ENCODE data around the gene ROBO2. TPM values are rescaled to one million over a fixed set of nuclear protein-coding genes. Genes with fewer than 3 reads are reported as not detected.

The ROBO2 gene
- polyA plus RNA-seq, 6 donors from 2014 or later, result not detected

DNA sequence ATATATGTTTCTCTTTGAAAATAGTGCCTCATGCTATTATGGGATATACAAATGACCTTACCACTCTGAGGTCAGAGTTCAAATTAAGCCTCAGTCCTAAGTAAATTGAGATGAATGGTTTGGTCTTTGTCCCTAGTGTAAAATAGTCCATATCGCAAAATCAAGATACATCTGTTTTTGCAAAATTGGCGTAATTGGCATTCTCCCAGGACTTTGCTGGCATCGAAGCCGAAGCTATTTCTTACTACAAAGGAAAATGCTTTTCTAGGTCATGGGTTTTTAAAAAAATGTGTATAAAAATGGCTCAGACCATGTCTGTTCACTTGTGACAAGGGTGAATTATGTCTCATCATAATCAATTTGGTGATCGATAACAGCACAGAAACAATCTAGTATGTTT is 25.9 kb downstream of the ROBO2 start:
- no peaks in the 10 kb centered on the region for H3K36me3 Mint-ChIP-seq
- no peak overlapping the region for H3K27ac Mint-ChIP-seq
- no peaks in the 10 kb centered on the region for H3K27me3 Mint-ChIP-seq
- ATAC-seq (ENCODE audit: low read depth in 2 of 2) (no peak), DNase-seq (no peak)
- peaks cover 0 to 25% (median 8%) of the 10 kb centered on the region in 7 donors for H3K9me3 Mint-ChIP-seq
- no peaks in the 10 kb centered on the region for H3K4me1 Mint-ChIP-seq
- no peak overlapping the region for H3K4me3 Mint-ChIP-seq

DNA sequence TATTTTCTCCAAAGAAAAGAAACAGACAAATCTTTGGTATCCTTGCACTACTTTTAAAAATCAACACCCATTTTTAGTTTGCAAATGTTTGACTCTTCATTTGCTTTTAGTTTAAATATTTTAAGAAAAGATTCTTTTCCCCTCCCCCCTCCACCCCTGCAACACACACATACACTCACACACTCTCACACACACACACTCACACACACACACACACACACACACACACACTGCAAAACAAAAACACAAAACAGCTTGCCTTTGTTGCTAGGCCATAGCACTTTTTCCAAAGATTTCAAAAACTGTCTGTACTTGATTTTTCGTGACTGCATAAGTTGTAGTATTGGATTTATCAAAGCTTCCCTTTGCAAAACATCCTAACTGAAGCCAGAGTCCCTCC is 26.9 kb downstream of the ROBO2 start:
- Mint-ChIP-seq H3K36me3 (no peaks in the 10 kb centered on the region), H3K27ac (no peak overlapping the region), H3K27me3 (no peaks in the 10 kb centered on the region), H3K9me3 (peaks cover 0 to 21% (median 8%) of the 10 kb centered on the region in 7 donors), H3K4me3 (no peak overlapping the region), H3K4me1 (no peaks in the 10 kb centered on the region)
- ATAC-seq (ENCODE audit: low read depth in 2 of 2) (no peak), DNase-seq (no peak)

DNA sequence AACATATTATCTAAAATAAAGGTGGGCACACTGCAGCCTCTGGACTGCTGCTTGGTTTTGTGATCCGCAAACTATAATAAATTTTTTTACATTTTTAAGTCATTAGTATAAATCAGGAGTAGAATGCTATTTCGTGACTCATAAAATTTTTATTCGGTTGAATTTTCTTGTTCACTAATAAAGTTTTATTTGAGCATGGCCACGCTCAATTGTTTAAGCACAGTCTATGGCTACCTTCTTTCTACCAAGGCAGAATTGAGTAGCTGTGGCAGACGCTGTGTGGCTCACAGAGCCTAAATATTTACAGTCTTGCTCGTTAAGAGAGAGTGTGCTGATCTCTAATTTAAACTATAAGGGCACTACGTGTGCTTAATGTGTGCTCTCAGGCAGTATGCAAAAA is 28.9 kb downstream of the ROBO2 start:
- Mint-ChIP-seq H3K27me3 (no peaks in the 10 kb centered on the region), H3K9me3 (peaks cover 0 to 6% (median 0%) of the 10 kb centered on the region in 7 donors), H3K36me3 (no peaks in the 10 kb centered on the region), H3K4me1 (no peaks in the 10 kb centered on the region), H3K27ac (no peak overlapping the region), H3K4me3 (no peak overlapping the region)
- no peak for ATAC-seq (ENCODE audit: low read depth in 2 of 2)
- no peak for DNase-seq

DNA sequence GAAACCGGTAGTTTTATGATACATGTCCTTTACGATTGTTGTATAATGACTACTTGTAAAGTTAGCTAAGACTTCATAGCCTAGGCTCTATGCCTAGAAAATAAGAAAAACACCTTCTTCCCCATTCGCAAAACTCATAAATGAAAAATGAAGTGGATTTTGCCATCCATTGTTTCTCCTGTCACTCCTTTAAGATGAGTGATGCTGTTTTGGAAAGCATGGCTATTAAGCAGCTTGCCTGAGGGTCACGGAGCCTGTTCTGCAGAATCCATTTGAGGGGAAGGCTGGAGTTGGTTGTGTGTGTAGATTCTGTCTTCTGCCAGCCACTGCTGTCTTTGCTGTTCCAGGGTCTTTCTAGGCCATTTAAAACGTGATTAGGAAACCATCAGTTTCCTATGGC is 31.5 kb downstream of the ROBO2 start:
- Mint-ChIP-seq H3K4me3 (no peak overlapping the region), H3K27ac (no peak overlapping the region), H3K27me3 (no peaks in the 10 kb centered on the region), H3K36me3 (no peaks in the 10 kb centered on the region), H3K4me1 (no peaks in the 10 kb centered on the region), H3K9me3 (peaks cover 0 to 6% (median 0%) of the 10 kb centered on the region in 7 donors)
- DNase-seq (no peak), ATAC-seq (ENCODE audit: low read depth in 2 of 2) (no peak)

DNA sequence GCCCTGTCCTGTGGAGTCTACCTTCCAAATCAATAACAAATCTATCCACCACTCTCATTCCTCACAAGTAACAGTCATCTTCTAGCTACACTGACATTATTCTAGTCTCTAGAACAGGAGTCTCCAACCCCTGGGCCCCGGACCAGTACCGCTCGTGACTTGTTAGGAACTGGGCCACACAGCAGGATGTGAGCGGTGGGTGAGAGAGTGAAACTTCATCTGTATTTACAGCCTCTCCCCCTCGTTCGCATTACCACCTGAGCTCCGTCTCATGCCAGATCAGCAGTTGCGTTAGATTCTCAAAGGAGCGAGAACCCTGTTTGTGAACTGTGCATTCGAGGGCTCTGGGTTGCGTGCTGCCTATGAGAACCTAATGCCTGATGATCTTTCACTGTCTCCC is 31.9 kb downstream of the ROBO2 start:
- no peaks in the 10 kb centered on the region for H3K4me1 Mint-ChIP-seq
- H3K27me3 Mint-ChIP-seq, result no peaks in the 10 kb centered on the region
- DNase-seq, result no peak
- no peak overlapping the region for H3K27ac Mint-ChIP-seq
- H3K4me3 Mint-ChIP-seq, result no peak overlapping the region
- H3K9me3 Mint-ChIP-seq, result peaks cover 0 to 6% (median 0%) of the 10 kb centered on the region in 7 donors
- no peaks in the 10 kb centered on the region for H3K36me3 Mint-ChIP-seq
- no peak for ATAC-seq (ENCODE audit: low read depth in 2 of 2)

DNA sequence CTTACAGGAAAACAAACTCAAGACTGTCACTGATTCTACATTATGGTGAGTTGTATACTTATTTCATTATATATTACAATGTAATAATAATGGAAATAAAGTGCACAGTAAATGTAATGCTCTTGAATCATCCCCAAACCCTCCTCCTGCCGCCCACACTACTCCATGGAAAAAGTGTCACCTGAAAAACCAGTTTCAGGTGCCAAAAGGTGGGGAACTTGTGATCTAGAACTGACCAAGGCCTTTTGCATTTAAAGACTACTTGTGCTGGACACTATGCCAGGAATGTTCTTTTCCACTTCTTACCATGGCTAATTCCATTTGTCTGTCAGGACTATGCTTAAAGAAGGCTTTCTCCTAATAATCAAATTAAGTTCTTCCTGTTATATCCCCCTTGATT is 32.3 kb downstream of the ROBO2 start:
- H3K9me3 Mint-ChIP-seq, result peaks cover 0 to 6% (median 0%) of the 10 kb centered on the region in 7 donors
- H3K27me3 Mint-ChIP-seq, result no peaks in the 10 kb centered on the region
- ATAC-seq (ENCODE audit: low read depth in 2 of 2) (no peak), DNase-seq (no peak)
- no peak overlapping the region for H3K27ac Mint-ChIP-seq
- no peak overlapping the region for H3K4me3 Mint-ChIP-seq
- H3K4me1 Mint-ChIP-seq, result no peaks in the 10 kb centered on the region
- H3K36me3 Mint-ChIP-seq, result no peaks in the 10 kb centered on the region

DNA sequence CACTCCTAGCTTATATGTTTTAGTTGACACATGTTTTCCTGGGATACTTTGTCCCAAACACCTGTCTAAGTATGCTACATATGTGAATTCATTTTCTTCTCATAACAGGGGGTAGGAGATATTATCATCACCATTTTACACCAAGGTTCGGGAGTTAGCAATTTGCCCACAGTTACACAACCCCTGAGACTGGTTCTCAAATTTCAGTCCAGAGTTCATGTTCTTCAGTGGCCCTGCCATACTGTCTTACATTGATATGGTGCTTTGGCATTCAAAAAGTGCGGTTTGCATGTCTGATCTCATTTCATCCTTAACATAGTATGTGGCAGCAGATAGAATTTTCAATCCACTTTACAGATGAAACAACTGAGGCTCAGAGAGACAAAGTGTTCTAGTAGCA is 38.4 kb downstream of the ROBO2 start:
- H3K4me3 Mint-ChIP-seq, result no peak overlapping the region
- no peaks in the 10 kb centered on the region for H3K27me3 Mint-ChIP-seq
- no peak for DNase-seq
- peaks cover 0 to 2% (median 0%) of the 10 kb centered on the region in 7 donors for H3K9me3 Mint-ChIP-seq
- H3K4me1 Mint-ChIP-seq, result no peaks in the 10 kb centered on the region
- ATAC-seq (ENCODE audit: low read depth in 2 of 2), result no peak
- no peak overlapping the region for H3K27ac Mint-ChIP-seq
- H3K36me3 Mint-ChIP-seq, result no peaks in the 10 kb centered on the region

DNA sequence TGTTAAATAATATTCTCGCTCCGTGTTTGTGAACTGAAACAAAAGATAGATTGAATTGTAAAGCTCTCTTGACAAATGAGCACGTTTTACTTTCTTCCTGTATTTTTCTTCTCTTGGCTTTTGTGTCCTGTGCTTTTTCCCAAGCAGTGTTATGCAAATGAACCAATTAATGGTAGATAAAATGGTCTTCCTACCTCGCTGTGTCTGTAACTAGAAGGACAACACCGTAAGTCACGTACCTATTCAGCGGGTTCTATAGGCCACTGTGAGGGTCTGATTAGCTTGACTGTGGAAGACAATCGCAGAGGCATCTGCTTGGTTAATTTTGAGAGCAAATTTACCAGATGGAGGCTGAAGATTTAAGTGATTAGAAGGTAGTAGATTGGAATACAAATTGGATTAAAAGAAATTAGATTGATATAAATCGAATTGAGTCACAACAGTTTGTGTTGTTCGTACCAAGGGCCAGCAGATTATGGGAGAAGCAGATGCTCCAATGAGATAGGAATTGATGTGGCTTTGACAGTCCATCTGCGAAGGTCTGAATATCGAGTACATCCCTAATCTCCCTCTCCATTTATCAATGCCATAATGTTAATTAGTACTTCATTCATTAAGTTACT is 40.2 kb downstream of the ROBO2 start:
- no peaks in the 10 kb centered on the region for H3K36me3 Mint-ChIP-seq
- H3K4me1 Mint-ChIP-seq, result no peaks in the 10 kb centered on the region
- no peak overlapping the region for H3K4me3 Mint-ChIP-seq
- no peak for DNase-seq
- no peak overlapping the region for H3K27ac Mint-ChIP-seq
- peaks cover 0 to 2% (median 0%) of the 10 kb centered on the region in 7 donors for H3K9me3 Mint-ChIP-seq
- no peak for ATAC-seq (ENCODE audit: low read depth in 2 of 2)
- no peaks in the 10 kb centered on the region for H3K27me3 Mint-ChIP-seq

DNA sequence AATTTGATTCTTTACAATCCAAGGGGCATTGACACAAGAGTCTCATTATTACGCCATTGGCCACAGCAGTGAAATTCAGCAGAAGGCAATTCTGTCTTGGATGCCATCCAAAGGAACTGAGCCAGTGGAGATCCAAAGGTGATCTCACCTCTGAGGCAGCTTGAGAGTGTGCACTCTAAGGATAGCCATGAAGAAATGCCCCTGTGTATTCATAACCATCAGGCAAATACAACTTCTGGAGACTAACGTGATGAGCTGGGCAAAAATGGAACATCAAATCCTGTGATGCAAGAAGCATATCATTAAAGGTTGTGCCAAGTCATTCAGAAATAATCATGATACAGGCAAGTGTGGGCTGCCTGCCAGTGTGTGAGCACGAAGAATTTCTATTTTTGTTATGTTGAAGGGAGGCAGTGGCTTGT is 41.4 kb downstream of the ROBO2 start:
- no peaks in the 10 kb centered on the region for H3K9me3 Mint-ChIP-seq
- H3K4me1 Mint-ChIP-seq, result no peaks in the 10 kb centered on the region
- no peaks in the 10 kb centered on the region for H3K36me3 Mint-ChIP-seq
- no peaks in the 10 kb centered on the region for H3K27me3 Mint-ChIP-seq
- ATAC-seq (ENCODE audit: low read depth in 2 of 2), result no peak
- no peak for DNase-seq
- no peak overlapping the region for H3K4me3 Mint-ChIP-seq
- no peak overlapping the region for H3K27ac Mint-ChIP-seq

DNA sequence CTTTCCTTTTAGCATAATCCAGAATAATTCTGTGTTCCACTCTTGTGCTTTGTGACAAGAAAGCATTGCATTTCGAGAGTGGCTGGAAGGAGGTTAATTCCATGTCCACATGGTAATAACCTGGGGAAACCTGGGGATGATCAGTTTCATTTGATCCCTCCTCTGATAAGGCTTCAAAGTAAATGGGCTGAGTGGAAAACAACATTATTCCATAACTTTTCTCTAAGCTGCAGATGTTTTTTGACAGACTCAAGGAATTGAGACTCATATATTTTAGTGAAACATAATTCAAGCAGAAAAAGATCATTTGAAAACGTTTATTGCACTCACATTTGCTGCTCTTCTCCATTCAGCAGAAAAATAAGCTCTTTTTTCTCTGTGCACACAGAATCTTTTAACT is 44.6 kb downstream of the ROBO2 start:
- ATAC-seq (ENCODE audit: low read depth in 2 of 2), result no peak

DNA sequence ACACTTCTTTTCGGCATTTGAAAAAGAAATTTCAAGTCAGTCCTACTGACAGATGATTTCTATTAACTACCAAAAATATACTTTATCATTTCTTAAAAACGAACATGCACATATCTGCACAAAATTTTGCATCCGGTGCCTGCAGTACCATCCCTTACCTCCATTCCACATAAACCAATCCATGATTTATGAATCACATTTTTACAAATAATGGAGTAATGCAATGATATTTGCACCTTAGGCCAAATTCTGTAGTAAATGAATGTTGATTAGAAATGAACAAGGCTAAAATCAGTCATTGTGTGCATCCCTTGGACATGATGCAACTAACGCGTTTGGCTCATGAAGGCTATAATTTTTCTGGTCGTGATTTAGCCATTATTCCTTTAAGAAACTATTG is 46.5 kb downstream of the ROBO2 start:
- H3K4me3 Mint-ChIP-seq, result no peak overlapping the region
- no peaks in the 10 kb centered on the region for H3K27me3 Mint-ChIP-seq
- H3K36me3 Mint-ChIP-seq, result no peaks in the 10 kb centered on the region
- DNase-seq (no peak), ATAC-seq (ENCODE audit: low read depth in 2 of 2) (no peak)
- peaks cover 0 to 12% (median 0%) of the 10 kb centered on the region in 7 donors for H3K9me3 Mint-ChIP-seq
- no peaks in the 10 kb centered on the region for H3K4me1 Mint-ChIP-seq
- H3K27ac Mint-ChIP-seq, result no peak overlapping the region

More for the DNA sequence above, 44.6 kb downstream of the ROBO2 start:
- no peak overlapping the region for H3K27ac Mint-ChIP-seq
- H3K4me3 Mint-ChIP-seq, result no peak overlapping the region
- H3K4me1 Mint-ChIP-seq, result no peaks in the 10 kb centered on the region
- no peaks in the 10 kb centered on the region for H3K27me3 Mint-ChIP-seq
- DNase-seq, result no peak
- H3K9me3 Mint-ChIP-seq, result no peaks in the 10 kb centered on the region
- H3K36me3 Mint-ChIP-seq, result no peaks in the 10 kb centered on the region

DNA sequence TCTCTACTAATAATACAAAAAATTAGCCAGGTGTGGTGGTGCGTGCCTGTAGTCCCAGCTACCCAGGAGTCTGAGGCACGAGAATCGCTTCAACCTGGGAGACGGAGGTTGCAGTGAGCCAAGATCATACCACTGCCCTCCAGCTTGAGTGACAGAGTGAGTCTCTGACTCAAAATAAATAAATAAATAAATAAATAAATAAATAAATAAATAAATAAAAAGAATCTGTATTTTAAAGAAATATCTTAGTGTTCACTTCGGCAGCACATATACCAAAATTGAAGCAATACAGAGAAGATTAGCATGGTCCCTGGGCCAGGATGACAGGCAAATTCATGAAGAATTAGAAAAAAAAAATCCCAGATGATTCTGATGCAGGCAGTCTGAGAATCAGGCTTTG is 51.9 kb downstream of the ROBO2 start:
- DNase-seq (no peak), ATAC-seq (ENCODE audit: low read depth in 2 of 2) (no peak)
- no peaks in the 10 kb centered on the region for H3K36me3 Mint-ChIP-seq
- no peak overlapping the region for H3K4me3 Mint-ChIP-seq
- peaks cover 0 to 17% (median 0%) of the 10 kb centered on the region in 7 donors for H3K9me3 Mint-ChIP-seq
- H3K27ac Mint-ChIP-seq, result no peak overlapping the region
- H3K4me1 Mint-ChIP-seq, result no peaks in the 10 kb centered on the region
- H3K27me3 Mint-ChIP-seq, result no peaks in the 10 kb centered on the region

DNA sequence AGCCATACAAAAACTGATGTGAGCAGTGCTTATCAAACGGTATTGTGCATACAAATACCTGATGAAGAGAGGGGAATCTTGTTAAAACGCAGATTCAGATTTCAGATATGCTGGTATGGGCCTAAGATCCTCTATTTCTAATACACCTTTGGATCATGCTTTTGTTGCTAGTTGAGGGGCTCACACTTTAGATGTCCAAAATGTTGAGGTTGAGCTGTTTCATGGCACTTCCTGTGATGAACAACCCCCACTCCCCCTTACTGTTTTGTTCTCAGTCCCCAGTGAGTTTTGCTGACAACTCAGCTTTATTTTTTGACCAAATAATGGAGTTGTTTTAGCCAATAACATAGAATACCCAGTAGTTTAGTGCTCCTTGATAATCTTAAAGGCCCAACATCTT is 53.2 kb downstream of the ROBO2 start:
- H3K4me3 Mint-ChIP-seq, result no peak overlapping the region
- H3K27ac Mint-ChIP-seq, result no peak overlapping the region
- DNase-seq, result no peak
- no peaks in the 10 kb centered on the region for H3K36me3 Mint-ChIP-seq
- no peaks in the 10 kb centered on the region for H3K27me3 Mint-ChIP-seq
- no peaks in the 10 kb centered on the region for H3K4me1 Mint-ChIP-seq
- no peak for ATAC-seq (ENCODE audit: low read depth in 2 of 2)
- H3K9me3 Mint-ChIP-seq, result peaks cover 0 to 18% (median 2%) of the 10 kb centered on the region in 7 donors

DNA sequence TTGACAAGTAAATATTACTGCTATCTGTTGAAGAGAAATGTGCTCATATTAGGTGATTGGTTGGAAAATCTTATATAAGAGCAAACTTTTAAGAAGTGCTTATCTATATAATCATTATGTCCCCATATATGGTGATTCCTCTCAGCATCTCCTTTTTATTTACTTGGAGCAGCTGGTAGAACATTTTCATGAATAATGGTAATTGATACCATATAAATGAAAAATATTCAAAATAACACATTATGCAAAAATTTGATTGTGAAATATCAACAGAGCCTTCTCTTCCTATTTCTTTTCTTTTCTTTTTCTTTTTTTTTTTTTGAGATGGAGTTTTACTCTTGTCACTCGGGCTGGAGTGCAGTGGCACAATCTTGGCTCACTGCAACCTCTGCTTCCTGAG is 56.2 kb downstream of the ROBO2 start:
- no peak overlapping the region for H3K27ac Mint-ChIP-seq
- H3K9me3 Mint-ChIP-seq, result peaks cover 0 to 6% (median 1%) of the 10 kb centered on the region in 7 donors
- H3K27me3 Mint-ChIP-seq, result no peaks in the 10 kb centered on the region
- no peaks in the 10 kb centered on the region for H3K36me3 Mint-ChIP-seq
- no peak for ATAC-seq (ENCODE audit: low read depth in 2 of 2)
- DNase-seq, result no peak
- H3K4me1 Mint-ChIP-seq, result no peaks in the 10 kb centered on the region
- H3K4me3 Mint-ChIP-seq, result no peak overlapping the region
